GM18505 (cell line): ENCODE measurements around the gene ITPRIPL2.

Source experiments
- ATAC-seq: cut with Tn5 transposase; IDR thresholded peaks from one replicate; pipeline ENCODE4 v1.9.1; 2021; ENCODE audit not compliant: unreplicated experiment
- POLR2A ChIP-seq: IDR thresholded peaks from 4 replicates; pipeline ENCODE4 v1.6.1; 2011; ENCODE audit warnings: borderline replicate concordance; ENCODE audit not compliant: insufficient read depth, insufficient read length; ENCODE audit errors: extremely low read depth

The ITPRIPL2 gene

DNA sequence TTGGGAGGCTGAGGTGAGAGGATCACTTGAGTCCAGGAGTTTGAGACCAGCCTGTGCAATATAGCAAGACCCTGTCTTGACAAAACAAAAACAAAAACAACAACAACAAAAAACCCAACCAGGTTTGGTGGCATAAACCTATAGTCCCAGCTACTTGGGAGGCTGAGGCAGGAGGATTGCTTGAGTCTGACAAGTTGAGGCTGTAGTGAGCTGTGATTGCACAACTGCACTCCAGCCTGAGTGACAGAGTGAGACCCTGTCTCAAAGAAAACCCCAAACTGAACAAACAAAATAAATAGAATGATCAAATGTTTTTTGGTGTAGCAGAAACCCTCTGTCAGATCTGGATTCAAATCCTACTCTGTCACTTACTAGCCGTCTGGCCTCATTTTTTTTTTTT, 38.3 kb downstream of the ITPRIPL2 start:
- ATAC-seq: no peak
- no peak for TF ChIP-seq POLR2A

GRCh38 chr16:19153876-19154275, 40.1 kb downstream of the ITPRIPL2 start:
- no peak for ATAC-seq
- TF ChIP-seq POLR2A: no peak

DNA sequence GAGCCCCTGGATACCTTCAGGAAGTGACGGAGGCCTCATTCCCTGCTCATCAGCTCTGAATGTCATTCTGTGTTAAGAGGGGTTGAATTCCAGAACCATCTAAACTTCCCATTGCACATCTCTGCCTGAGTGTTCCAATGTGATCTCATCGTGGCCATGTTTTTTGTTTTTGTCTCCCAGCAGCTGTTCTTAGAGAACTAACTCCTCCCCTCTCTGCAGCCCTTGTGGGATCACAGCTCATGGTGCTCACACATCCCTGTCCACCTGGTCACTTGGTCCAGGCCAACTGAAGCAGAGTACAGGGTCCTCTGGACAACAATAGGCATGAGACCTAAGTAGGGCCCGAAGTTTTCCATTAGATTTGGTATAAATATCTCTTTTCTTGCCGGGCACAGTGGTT, 48.3 kb downstream of the ITPRIPL2 start:
- no peak for ATAC-seq
- TF ChIP-seq POLR2A: no peak

- no peak for ATAC-seq
- no peak for TF ChIP-seq POLR2A
Measured at GRCh38 chr16:19163215-19163614, 49.5 kb downstream of the ITPRIPL2 start.

GRCh38 chr16:19164285-19164684, 50.5 kb downstream of the ITPRIPL2 start:
- no peak for ATAC-seq
- no peak for TF ChIP-seq POLR2A

GRCh38 chr16:19165101-19165500, 51.3 kb downstream of the ITPRIPL2 start:
- ATAC-seq: no peak
- no peak for TF ChIP-seq POLR2A

GRCh38 chr16:19166500-19166899, 52.7 kb downstream of the ITPRIPL2 start:
- no peak for TF ChIP-seq POLR2A
- ATAC-seq: no peak

- no peak for ATAC-seq
- TF ChIP-seq POLR2A: no peak
Measured at GRCh38 chr16:19167710-19168370, 54.1 kb downstream of the ITPRIPL2 start, which contains the start of gene SYT17. Gene SYT17 (plus strand): TSS chr16:19168240. CDS start chr16:19168647, 407 bp downstream.

- no peak for TF ChIP-seq POLR2A
- no peak for ATAC-seq
Measured at GRCh38 chr16:19168371-19169081, 54.8 kb downstream of the ITPRIPL2 start.

- no peak for ATAC-seq
Measured at GRCh38 chr16:19169082-19169639, 55.4 kb downstream of the ITPRIPL2 start.

DNA sequence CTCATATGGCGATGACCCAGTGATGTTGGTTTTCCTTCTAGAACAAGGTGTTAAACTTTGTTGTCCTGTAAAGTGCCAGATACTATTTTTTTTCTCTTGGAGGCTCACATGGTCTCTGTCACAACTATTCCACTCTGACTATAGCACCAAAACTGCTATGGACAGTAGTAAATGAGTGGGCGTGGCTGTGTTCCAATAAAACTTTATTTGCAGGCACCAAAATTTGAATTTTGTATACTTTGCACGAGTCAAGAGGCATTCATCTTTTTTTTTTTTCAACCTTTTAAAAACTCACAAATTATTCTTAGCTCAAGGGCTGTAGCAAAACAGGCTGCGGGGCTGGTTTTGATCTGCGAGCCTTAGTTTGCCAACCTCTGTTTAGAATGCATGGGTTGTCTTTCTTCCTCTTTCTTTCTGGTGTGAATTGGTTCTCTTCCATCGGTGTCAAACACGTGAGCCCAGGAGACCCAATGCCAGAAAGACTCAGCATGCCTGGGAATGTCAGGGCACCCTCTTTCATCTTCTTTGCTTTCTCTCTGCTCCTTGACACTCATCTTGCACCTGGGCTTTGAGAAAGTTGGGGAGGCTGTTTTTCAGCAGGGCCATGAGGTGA, 56.4 kb downstream of the ITPRIPL2 start:
- no peak for TF ChIP-seq POLR2A
- ATAC-seq: no peak

More at GRCh38 chr16:19169082-19169639, 55.4 kb downstream of the ITPRIPL2 start:
- TF ChIP-seq POLR2A: no peak
